GM12878 (cell line): ENCODE data around the gene P2RY10.

ENCODE experiments used
- EP300 ChIP-seq, 2 experiments: fragments of 150-350 bp in 1 of 2; IDR thresholded peaks; 2 replicates each; pipeline ENCODE4 v1.6.1; 2011 to 2012; ENCODE audit warnings: low read depth in 2 of 2, low read length in 2 of 2, borderline replicate concordance in 1 of 2, improper control_type of control experiment in 1 of 2, inconsistent platforms in 1 of 2; ENCODE audit not compliant: control insufficient read depth in 1 of 2
- NFYB ChIP-seq: IDR thresholded peaks from 2 replicates; pipeline ENCODE4 v1.6.1; 2011; ENCODE audit warnings: low read depth, mild to moderate bottlenecking, low read length, improper control_type of control experiment, moderate library complexity; ENCODE audit not compliant: insufficient read depth

- no peak for TF ChIP-seq NFYB
- TF ChIP-seq EP300 (IDR thresholded peaks at IDR 0.05; ENCODE audit: borderline replicate concordance in 1 of 2, control insufficient read depth in 1 of 2, low read depth in 2 of 2, low read length in 2 of 2) = no peak
Measured at GRCh38 chrX:78989349-78989748, 44.2 kb downstream of the P2RY10 start.
